GM21717 (cell line): ENCODE results near the gene SH3BP4.

ENCODE experiments used
- ATAC-seq: cut with Tn5 transposase; IDR thresholded peaks from one replicate; pipeline ENCODE4 v1.9.1; 2021; ENCODE audit warnings: mild to moderate bottlenecking, moderate library complexity; ENCODE audit not compliant: unreplicated experiment

SH3BP4 gene

DNA sequence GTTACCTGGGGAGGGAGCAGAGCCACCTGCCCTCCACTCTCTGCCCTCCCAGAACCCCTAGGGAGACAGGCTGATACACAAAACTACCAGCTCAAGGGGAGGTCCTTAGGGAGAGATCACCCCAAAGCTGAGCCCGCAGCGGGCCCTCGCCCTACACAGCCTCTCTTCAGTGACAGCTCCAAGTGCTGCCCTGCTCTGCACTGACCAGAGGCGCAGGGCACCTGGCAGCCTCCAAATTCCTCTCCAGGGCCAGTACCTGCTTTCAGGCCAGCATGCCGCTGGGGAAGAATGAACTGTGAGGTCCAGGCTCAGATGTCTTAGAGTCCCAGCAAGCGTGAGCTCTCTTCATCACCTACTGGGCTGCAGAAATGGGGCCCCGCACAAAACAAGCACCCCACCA lies 11.3 kb upstream of the SH3BP4 start:
- ATAC-seq: no peak

DNA sequence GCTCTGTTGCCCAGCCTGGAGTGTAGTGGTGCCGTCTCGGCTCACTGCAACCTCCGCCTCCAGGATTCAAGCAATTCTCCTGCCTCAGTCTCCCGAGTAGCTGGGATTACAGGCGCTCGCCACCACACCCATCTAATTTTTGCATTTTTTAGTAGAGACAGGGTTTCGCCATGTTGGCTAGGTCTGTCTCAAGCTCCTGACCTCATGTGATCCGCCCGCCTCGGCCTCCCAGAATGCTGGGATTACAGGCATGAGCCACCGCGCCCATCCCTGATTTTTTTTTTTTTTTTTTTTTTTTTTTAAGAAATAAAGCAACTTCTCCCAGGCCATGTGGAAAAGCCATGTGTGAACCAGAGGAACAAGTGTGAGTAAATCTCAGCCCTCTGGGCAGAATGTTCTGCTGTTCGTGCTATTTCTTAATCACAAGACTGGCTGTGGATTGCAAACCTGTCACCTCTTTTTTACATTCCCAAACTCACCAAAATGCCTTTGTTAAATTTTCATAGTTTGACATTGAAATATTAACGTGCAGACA lies 6.4 kb upstream of the SH3BP4 start:
- ATAC-seq: no peak

DNA sequence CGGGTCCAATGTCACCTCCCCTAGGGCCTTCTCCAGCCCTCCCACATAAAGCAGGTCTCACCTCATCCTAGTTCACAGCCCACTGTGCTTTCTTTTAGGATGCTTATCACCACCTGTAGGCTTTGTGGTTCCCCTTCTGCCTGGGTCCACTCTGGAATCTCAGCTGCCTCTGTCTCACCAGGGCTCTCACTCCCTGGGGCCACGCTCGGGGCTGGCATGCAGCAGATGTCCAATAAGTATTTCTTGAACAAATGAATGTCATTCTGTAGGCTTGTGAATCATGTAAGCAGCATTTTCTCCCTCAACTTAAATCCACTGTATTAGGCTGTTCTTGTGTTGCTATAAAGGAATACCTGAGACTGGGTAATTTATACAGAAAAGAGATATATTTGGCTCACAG lies 4.3 kb upstream of the SH3BP4 start:
- no peak for ATAC-seq

DNA sequence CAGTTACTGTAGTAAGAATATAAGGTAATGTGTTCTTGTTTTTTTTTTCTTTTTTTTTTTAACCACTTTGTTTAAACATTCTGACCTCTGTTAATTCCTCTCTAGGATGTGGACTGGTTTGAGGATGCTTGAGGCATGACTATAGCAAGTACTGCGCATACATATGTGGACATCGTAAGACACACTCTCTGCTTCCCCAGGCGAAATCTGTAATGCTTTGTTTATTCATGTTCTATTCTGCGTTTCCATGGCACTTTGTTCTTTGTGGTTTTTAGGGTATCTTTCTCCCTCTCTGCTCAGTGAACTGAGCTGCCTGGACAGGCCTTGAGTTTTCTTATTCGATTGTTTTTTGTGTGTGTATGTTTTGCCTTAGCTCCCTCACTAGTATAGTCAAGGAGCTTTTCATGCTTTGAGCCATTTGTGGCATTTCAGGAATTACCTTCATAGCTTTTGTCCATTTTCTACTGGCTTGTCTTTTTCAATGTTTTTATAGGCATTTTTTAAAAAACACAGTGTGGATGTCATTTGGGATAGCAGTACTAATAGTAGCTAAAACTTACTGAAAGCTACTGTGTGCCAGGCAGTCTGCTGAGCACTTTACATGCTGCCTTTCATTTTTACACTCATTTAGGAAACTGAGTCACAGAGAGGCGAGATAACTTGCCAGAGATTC lies 1.9 kb upstream of the SH3BP4 start:
- no peak for ATAC-seq

DNA sequence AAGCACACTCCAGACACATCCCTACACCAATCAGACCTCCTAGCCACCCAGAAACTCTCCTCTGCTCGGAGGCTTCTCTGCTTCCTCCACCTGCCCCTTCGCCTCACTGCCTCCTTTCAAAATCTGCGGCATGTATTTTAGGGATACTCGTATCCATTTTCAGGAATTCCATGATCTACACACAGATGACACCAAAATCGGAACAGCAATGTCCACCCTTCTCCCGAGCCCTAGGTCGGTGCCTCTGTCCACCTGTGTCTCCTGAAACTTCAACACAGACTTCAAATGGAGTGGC lies 1.4 kb upstream of the SH3BP4 start:
- no peak for ATAC-seq

DNA sequence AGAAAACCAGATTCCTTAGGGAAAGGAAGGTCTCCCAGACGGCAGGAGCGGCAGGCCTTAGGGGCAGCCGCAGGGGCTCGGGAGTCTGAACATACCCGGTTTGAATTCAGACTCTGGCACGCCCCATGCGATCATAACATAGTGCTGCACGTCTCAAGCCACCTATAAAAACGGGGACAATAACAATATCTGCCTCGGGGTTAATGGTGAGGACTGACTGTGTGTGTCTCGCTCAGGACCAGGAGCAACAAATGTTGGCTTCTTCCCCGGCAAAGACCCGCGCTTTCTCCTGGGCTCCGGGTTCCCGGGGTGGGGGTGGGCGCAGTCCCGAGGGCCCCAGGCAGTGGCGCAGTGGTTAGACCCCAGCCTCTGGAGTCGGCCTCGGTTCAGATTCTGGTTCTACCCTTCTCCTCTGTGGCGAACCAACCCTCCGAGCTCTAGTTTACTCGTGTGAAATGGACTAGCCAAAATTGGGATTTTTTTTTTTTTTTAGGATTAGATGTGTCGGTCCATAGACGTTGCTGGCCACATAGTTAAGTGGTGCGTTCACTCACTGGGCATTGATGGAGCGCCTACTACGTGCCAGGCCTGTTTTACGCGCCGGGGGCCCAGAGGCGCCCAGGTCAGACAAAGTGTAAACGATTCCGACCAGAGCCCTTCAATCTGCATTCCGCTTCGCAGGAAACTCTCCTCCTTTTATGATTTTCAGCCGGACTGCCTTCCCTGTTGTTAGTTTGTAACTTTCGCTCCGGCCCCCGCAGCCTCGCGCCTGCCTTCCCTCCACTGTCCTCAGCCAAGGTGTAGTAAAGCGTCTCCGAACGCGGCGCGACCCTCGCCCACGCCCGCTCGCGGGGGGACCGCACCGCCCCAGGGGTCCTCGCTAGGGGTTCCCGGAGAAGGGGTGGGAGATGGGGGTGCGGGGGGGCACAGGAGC lies 820 bp upstream of the SH3BP4 start:
- no peak for ATAC-seq

DNA sequence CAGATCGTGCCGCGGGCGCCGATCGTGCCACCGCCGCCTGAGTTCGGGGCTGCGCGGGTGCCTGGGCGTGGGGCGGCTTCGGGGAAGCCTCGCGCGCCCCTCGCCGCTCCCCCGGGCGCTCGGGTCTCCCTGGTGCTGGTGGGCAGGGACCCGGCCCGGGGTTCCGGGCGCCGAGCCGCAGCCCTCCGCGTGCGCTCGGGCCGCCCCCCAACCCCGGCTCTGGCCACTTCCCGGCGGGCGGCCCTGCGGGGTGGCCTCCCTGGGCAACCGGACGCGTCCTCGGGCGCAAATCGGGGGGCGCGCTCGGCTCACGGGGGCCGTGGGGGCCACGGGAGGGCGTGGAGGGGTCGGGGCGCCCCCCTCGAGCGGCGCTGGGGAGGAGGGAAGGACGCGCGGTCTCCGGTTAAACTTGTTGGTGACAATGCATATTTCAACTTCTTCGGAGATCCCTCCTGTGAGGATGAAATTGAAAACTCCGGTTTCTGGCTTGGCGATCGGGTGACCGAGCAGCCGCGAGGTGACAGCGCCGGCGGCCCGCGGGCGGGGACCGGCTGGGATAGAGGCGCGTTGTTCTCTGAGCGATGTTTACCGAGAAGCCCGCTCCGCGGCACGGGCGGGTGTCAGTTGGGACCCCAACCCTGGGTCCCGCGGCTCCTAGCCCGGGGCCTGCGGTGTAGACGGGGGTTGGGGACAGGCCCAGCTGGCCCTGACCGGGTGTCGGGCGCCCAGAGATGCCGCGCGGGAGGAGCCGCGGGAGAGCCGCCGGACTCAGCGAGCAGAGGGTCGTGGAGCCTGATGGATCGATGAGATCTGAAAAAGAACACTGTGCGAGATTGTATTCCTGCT lies 676 bp downstream of the SH3BP4 start:
- ATAC-seq: no peak

DNA sequence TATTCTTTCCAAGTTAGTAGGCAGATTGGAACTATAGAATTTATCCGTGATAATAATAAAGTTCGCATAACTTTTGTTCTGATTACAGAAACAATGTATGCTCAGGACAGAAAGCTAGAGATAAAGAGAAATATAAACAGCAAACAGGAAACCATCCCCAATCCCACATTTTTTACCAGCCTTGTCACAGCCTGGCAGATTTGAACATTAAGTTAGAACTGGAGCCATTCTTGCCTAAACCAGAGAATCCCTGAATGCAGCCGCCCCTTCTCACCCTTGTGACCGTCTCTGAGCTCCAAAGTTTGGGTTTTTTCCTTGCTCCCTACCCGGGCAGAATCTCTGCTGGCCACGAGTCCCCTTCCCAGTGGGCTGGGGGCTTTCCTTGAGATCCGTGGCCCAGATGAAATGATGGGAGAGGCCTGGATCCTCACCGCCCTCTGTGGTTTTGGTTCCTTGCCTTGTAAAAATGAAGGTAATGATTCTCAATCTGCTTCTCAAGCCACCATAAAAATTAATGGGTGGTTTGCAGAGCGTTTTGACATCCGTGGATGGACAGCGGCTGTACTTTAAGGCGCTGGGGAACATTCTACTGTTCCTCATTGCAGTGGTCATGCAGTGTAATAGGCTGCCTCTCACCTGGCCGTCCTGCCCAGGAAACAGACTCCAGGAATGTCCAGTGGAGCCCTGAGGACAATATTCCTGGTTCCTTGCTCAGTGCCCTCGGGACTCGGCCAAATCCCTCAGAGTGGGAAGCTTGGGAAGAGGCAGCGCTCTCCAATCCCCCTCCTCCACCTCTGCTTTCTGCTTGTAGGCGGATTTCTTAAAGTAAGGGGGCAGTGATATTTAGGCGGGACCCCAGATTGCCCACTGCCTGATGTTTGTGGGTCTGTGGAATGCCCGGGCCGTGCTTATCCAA lies 1.6 kb downstream of the SH3BP4 start:
- no peak for ATAC-seq

DNA sequence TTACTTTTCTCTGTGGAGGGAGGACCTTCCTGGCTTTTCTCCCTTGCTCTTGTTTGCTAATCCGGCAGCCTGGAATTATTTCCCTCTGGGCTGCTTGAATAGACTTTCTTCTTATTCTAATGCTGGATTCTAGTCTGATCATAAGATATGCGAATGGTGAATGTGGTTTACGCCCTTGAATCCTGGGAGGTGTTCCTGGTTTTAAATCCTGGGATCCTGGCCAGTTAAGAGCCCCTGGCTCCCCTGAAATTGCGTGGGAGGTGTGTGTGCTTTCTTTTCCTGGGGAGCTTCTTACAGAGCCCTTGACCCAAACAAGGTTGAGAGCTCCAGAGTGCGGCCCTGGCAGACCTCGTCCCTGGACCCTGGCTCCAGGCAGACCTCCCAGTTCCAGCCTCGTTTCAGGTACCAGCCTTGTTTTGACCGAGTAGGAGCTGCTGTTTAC lies 2.8 kb downstream of the SH3BP4 start:
- ATAC-seq: no peak

DNA sequence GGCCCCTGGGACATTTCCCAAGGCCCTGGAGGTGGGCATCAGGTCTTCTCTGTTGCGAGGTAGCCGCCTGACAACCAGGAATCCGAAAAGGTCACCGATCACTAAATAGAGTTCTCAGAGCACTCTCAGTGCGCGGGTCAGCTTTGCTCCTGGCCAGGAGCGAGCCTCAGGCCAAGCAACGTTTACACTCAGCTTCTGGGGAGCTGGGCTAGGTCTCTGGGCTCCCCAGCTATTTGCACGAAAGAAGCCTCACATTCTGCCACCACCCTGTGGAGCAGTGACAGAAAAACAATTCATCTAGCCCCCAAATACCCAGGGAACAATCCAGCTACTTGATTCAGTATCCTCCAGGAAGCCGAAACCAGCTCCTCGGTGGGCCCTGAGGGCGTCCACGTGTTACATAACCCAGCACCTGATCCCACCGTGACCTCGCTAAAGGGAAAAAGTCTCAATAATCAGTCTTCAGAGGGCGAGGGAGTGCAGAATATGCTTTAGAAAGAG lies 3.3 kb downstream of the SH3BP4 start:
- ATAC-seq: no peak

DNA sequence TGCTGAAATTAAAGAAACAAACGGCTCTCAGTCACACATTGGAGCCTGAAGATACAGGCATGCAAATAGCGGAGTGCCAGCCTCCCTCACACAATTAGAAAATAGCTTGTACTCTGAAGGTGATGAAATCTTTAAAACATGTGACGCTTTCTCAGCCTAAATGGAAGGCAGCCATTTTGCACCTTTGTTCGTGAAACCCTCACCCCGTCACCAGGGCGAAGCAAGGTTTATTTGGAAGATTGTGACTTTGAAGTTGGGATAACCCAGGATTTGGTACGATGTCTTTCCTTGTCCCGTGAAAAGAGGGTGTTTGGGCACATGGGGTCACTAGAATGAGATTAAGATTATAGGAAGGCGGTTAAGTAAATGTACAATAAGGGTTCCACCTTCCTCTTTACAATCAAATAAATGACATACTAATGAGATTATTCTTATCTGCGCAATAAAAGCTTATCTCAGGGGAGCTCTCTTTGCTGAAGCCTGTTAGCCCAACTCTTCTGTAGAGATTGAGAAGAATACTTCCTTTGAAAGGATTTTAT lies 4.2 kb downstream of the SH3BP4 start:
- ATAC-seq: no peak

DNA sequence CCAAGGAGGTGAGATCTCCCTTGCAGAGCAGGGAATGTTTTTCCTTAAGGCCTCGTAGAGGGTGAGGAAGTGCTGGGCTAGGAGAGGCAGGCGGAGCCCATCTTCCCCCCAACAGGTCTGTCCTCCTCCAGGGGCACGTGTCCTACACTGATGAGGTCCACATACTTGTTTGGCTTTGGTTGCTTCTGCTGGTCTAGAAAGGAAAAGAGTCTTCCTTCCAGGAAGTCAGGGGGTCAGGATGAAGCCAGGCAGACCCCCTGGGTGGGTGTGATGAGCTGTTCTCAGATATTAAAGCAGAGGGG lies 6.0 kb downstream of the SH3BP4 start:
- no peak for ATAC-seq

DNA sequence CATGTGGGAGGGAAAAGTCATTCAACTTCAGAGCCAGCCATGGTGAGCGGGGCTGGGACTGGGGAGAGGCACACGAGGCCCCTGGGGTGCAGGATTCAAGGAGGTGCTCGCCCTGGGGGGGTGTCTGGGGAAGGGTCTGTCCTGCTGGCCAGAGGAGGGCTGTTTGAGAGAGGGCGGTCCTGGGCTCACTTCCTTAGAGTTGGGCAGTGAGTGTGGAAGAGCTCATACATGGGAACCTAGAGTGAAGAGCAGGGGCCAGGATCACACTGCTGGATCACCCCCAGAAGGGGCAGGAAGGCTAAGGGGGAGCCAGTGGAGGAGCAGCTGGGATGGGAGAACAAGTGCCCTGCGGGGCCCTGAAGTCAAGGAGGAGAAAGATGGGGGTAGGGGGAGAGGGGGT lies 6.5 kb downstream of the SH3BP4 start:
- ATAC-seq: no peak

DNA sequence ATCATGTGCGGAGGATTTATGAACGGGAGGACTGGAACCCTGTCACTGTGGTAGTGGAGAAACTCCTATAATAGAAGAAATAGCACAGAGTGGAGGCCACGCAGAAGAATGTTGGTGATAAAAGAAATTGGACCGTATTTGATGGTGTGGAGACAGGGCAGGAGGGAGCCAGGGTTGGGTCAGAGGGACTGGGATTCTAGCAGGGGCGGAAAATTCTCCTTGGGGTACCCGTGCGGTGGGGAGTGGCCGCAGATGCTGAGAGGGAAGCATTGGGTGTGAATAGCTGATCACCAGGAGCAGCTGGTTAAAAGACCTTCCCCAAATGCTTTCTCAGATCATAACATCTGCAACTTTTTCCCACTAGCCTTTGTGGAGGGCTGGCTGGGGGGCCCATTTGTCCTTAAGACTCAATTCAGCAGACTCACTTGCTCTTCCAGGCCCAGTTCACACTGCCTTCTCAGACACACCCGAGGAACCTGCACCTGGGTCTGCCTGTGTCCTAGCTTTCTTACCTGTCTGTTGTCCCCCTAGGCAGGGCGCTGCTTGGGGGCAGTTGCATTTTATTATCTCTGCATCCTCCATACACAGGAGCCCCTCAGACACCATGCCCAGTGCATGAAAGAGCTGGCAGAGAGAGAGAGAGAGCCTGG lies 7.1 kb downstream of the SH3BP4 start:
- no peak for ATAC-seq

DNA sequence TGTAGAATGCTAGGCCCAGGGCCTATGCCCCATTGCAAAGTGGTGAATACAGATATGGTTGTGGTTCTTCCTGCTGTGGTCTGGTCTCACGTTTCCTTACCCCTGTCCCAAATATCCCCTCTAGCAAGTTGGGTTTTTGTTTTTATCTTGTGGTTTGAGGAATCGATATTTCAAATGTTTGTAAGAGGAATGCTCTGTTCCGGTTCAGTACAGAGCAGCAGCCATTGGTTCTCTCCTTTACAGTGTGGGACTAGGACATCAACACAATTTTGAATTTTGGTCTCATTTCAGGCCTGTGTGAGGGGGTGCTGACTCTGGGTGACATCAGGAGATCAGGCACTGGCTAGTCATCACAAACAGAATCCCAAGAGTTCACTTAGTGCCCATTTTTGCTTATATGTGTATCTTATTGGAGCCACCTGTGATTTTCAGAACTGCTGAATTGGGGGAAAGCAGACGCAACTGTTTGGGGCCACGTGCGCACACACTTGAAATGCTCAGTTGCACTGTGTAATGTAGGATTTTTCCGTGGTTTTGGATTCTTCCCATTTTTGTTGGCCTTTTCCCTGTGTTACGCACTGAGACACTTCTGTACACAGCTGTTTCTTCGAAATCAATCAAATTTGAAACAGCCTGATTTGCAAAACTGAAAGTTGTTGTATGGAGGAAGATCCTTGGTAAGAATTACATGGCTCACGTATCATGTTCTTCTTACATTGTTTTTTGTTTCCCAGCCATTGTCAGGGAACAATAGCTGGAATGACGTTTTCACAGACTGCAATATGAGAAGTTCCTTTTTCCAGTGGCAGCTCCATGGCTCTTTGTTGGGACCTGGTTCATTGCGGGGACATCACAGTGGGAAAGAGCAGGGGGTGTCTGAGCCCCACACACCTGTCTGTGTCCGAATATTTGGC lies 8.6 kb downstream of the SH3BP4 start:
- no peak for ATAC-seq

DNA sequence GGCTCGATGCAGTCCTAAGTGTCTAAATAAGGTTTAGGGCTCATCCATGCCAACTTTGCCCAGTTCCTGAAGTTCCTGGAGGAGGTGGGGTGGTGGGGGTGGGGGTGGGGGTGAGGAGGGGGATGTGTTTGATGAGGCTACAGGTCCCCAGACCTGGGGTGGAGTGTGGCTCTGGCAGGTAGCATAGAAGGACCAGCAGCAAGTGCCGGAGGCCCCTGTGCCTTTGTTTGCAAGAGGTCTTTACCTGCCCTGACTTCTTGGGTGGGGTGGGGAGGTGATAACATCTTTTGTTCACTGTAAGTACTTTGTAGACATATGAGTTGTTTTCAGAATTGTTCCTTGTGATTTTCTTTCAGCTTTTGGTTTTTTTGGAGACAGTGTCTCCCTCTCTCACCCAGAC lies 10.0 kb downstream of the SH3BP4 start:
- ATAC-seq: no peak

DNA sequence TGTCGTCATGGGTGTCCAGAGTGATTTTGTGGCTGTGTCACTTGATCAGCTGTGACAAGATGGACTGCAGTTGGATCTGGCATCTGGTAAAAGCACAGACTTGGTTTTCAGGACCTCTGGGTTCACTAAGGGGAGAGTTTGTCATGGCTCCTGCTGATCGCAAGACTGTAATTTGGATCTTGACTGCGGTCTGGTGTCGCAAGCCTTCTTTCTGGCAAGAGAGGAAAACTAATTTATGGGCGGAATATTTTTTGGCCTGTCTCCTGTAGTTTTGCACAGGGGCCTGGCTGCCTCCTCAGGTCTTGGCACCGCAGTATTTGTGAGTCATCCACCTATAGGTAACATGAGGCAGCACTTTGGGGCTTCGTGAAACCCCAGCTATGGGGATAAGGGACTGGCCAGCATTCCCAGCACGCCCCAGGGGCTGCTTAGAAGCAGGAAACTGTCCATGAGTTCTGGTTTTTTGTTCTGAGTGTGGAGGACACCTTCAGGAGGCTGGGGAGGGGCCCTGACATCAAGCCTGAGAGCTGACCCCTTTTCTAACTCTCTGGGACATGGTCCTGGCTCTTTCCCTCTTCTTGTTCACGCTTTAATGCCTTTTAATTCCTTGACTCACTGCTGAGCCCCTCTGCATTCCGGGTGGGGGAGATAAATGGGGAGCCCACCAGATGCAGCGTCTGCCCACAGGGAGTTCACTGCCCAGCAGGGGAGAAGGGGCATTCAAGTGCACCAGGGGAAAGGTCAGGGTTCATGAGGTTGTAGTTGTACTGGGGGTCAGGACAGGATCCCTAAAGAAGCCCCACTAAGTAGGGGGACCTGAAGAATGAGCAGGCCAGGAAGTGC lies 12.2 kb downstream of the SH3BP4 start:
- ATAC-seq: no peak
